Epithelial cell of proximal tubule (primary cell): ENCODE measurements around the gene HOXB3. TPM values are rescaled to one million over a fixed set of nuclear protein-coding genes. Genes with fewer than 3 reads are reported as not detected.

ENCODE experiments used
- DNase-seq: peaks from one replicate; pipeline ENCODE4 v3.0.0-alpha.2; 2011; ENCODE audit warnings: low read depth
- H3K4me3 ChIP-seq: 2 replicates; pipeline ENCODE4 v1.5.1; 2011; ENCODE audit warnings: low read depth, mild to moderate bottlenecking, low read length
- total RNA-seq: library from RNA; depleted of rRNA; stranded (reverse); fragments of >200 nt; gene quantifications from 2 replicates; pipeline ENCODE4 v1.2.3, GENCODE V29; 2015
- TF ChIP-seq, protein P1 (sequence below): conservative IDR thresholded peaks from 2 replicates; pipeline ENCODE4 v1.5.1; 2012; ENCODE audit warnings: low read depth, mild to moderate bottlenecking, low read length

The HOXB3 gene
- total RNA-seq, 1 donor from 2014 or later, result 49.9 TPM

GRCh38 chr17:48565022-48565554 lies 25.0 kb downstream of the HOXB3 start:
- no peak for DNase-seq
- TF ChIP-seq, protein P1, sequence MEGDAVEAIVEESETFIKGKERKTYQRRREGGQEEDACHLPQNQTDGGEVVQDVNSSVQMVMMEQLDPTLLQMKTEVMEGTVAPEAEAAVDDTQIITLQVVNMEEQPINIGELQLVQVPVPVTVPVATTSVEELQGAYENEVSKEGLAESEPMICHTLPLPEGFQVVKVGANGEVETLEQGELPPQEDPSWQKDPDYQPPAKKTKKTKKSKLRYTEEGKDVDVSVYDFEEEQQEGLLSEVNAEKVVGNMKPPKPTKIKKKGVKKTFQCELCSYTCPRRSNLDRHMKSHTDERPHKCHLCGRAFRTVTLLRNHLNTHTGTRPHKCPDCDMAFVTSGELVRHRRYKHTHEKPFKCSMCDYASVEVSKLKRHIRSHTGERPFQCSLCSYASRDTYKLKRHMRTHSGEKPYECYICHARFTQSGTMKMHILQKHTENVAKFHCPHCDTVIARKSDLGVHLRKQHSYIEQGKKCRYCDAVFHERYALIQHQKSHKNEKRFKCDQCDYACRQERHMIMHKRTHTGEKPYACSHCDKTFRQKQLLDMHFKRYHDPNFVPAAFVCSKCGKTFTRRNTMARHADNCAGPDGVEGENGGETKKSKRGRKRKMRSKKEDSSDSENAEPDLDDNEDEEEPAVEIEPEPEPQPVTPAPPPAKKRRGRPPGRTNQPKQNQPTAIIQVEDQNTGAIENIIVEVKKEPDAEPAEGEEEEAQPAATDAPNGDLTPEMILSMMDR, result no peak
- peak overlapping the region; percentile 41 for H3K4me3 ChIP-seq

DNA sequence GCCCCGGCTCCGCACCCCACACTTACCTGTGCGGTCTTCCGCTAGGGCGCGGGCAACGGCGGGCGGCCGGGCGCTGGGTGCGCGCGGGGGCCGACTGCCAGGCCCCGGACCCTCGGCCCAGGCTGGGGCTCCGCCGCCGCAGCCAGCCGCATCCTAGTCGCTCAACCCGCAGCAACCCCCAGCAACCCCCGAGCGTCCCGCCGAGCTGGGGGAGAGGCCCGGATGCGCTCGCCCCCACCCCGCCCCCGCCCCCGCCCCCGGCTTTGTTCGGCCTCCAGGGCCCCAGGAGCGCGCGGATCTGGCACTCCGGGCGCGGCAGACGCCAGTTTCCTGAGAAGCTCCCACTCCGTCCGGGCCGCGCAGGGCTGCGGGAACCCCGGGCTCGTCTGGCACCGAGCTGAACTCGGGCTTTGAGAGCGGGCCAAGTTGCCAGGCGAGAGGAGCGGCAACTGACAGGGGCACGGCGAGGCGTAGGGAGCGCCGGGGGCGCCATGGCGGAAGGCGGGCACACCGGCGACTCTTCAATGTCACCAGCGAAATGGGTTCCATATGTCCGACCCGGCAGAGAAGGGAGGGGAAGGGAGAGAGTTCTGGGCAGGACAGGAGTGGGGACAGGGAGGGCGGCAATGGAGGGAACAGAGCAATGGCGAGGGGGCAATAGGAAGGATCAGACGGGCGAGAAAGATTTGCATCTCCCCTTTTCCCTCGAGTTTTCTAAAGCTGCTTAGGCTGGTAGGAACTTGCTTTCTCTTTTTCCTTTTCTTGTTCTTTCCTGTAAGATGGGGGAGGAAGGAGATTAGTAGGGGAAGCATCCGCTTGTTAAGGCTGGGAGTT lies 25.6 kb downstream of the HOXB3 start:
- peak overlapping the region; percentile 41 for H3K4me3 ChIP-seq
- TF ChIP-seq, protein P1, result no peak
- DNase-seq, result no peak

GRCh38 chr17:48563867-48564187 lies 26.2 kb downstream of the HOXB3 start:
- TF ChIP-seq, protein P1, result no peak
- no peak for DNase-seq
- peak overlapping the region; percentile 31 for H3K4me3 ChIP-seq

DNA sequence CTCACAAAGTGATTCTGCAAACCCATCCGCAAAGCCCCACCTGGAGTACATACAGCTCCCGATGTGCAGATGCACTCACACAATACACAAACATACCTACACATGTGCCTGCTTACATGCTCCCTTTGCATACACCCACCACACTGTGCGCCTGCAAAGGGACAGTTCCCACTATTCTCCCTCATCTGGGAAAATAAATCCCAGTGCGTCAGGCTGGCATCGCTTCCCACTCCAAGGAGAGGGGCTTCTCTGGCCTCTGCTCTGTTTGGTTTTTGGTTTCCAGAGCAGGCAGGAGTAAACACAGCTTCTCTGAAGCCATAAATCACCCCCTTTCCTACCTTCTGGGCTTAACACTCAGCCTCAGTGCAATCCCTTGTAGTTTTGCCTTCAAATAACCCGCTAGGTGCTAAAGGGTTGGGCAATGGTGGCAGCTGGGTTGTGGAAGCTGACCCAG lies 26.6 kb downstream of the HOXB3 start:
- no peak for DNase-seq
- peak overlapping the region; percentile 31 for H3K4me3 ChIP-seq
- TF ChIP-seq, protein P1, result no peak

DNA sequence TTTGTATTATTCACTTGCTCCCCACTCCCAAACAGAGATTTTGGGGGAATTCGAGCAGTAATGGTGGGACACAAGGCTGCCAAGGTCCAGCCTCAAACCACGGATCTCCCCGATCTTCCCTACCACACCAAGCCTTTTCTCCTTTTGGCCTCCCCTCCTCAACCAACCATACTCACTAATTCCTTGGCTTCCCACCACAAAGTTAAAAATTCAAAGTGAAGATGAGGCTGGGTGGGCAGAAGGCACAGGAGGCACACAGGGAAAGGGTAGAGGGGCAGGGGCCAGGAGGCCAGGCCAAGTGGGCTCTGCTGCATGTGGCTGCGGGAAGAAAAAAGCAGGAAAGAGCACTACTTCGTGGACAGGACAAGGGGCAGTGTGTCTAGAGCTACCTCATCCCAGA lies 27.1 kb downstream of the HOXB3 start:
- DNase-seq, result no peak
- peak overlapping the region; percentile 31 for H3K4me3 ChIP-seq
- TF ChIP-seq, protein P1, result no peak

DNA sequence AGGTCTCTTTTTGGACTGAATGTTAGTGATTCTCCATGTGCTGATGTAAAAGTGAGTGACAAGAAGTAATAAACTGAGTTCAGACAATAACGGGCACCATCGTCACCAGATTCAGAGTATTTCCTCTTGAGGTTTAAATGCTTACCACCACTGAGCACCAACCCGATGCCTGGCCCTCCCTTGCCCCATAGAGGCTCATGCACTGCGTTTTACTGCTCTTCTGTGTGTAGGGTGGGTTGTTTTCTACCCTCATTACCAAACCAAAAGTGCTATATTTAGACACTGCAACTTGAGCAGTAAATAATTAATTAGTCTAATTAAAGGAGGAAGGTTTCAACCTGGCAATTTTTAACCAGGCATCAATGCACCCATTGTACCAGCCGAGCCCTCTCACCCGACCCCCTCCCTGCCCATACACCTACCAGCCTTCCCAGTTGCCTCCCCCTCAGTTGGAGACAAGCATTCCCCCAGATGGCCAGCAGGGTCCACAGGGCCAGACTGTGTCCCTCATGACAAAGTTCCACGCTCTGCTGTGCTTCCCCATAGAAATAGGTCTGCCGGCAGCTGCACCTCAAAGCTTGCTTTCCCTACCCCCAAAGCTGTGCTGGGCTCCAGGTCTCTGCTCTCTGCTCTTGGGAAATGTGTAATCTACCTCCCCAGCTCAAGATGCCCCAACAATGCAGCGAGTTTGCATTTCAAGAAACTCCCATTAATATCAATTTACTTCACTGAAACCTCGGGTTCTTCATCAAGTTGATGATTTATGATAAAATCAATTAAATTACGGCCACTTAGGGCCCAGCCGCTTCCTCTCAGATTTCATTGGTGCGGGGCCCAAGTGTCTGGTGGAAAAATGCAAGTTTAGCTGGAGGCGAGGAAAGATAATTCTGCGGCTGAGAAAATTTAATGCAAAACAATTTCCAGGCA lies 27.9 kb downstream of the HOXB3 start:
- TF ChIP-seq, protein P1, result peak; percentile 54
- no peak for DNase-seq
- H3K4me3 ChIP-seq, result no peak overlapping the region
